Lower lobe of right lung (tissue), 2 donors: ENCODE data around the gene ZNF490. TPM values are rescaled to one million over a fixed set of nuclear protein-coding genes. Genes with fewer than 3 reads are reported as not detected.

Source experiments
- ATAC-seq, 2 donors: fragments of 200-7000 bp; cut with Tn5 transposase; one replicate each; pipeline ENCODE4 v1.9.1; 2020 to 2022; ENCODE audit warnings: mild to moderate bottlenecking in 2 of 2, moderate library complexity in 2 of 2
- DNase-seq: peaks from one replicate; pipeline ENCODE4 v3.0.0-alpha.2; 2020
- H3K27ac ChIP-seq: fragments of 200-600 bp; one replicate; pipeline ENCODE4 v1.8.0; 2022
- H3K27me3 ChIP-seq: fragments of 200-600 bp; one replicate; pipeline ENCODE4 v1.8.0; 2022; ENCODE audit warnings: low read depth
- H3K36me3 ChIP-seq: fragments of 200-600 bp; one replicate; pipeline ENCODE4 v1.8.0; 2022; ENCODE audit warnings: mild to moderate bottlenecking
- H3K4me1 ChIP-seq: fragments of 200-600 bp; one replicate; pipeline ENCODE4 v1.8.0; 2022
- H3K4me3 ChIP-seq: fragments of 200-600 bp; one replicate; pipeline ENCODE4 v1.8.0; 2022; ENCODE audit warnings: mild to moderate bottlenecking
- H3K9me3 ChIP-seq: fragments of 200-600 bp; one replicate; pipeline ENCODE4 v1.8.0; 2022
- intact Hi-C: fragments of 100-400 bp; cut with DNase I; formaldehyde crosslinking; loops from one replicate; pipeline ENCODE4 v1.11.0; 2022
- total RNA-seq: library from RNA; stranded (reverse); fragmentation: NEBNext Ultra II Directional; extraction: Animal tissue kit (Norgen Biotek cat#: 25700); gene quantifications from one replicate; pipeline ENCODE4 v1.2.1, GENCODE V29; 2021
- TF ChIP-seq, protein P1 (sequence below): fragments of 200-600 bp; IDR thresholded peaks from one replicate; pipeline ENCODE4 v1.8.0; 2022; ENCODE audit warnings: antibody characterized with exemption, mild to moderate bottlenecking
- donor health status: DM: no; HTN: yes; CAD: no; lungs with severe emphysema.

Gene ZNF490
- total RNA-seq, 1 donor from 2014 or later = 10.3 TPM

- peaks cover 25% of the 10 kb centered on the region for H3K4me1 ChIP-seq
- no peaks in the 10 kb centered on the region for H3K27me3 ChIP-seq
- DNase-seq (no peak), ATAC-seq (peak; percentile 15 to 50)
- intact Hi-C loops = no loop called here
- peaks cover 32% of the 10 kb centered on the region for H3K36me3 ChIP-seq
- TF ChIP-seq, protein P1, sequence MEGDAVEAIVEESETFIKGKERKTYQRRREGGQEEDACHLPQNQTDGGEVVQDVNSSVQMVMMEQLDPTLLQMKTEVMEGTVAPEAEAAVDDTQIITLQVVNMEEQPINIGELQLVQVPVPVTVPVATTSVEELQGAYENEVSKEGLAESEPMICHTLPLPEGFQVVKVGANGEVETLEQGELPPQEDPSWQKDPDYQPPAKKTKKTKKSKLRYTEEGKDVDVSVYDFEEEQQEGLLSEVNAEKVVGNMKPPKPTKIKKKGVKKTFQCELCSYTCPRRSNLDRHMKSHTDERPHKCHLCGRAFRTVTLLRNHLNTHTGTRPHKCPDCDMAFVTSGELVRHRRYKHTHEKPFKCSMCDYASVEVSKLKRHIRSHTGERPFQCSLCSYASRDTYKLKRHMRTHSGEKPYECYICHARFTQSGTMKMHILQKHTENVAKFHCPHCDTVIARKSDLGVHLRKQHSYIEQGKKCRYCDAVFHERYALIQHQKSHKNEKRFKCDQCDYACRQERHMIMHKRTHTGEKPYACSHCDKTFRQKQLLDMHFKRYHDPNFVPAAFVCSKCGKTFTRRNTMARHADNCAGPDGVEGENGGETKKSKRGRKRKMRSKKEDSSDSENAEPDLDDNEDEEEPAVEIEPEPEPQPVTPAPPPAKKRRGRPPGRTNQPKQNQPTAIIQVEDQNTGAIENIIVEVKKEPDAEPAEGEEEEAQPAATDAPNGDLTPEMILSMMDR = no peak
- H3K4me3 ChIP-seq = no peak overlapping the region
- peaks cover 5% of the 10 kb centered on the region for H3K9me3 ChIP-seq
- no peak overlapping the region for H3K27ac ChIP-seq
Observed at GRCh38 chr19:12543855-12544254, 66.8 kb downstream of the ZNF490 start.

Other genes starting within 250 kb of the ZNF490 start
- 2.5 TPM for gene ZNF442, start 245.1 kb downstream of the ZNF490 start, total RNA-seq
- gene ZNF799, start 209.5 kb downstream of the ZNF490 start, total RNA-seq = 6.5 TPM
- gene ZNF443, start 169.8 kb downstream of the ZNF490 start, total RNA-seq = 3.3 TPM
- 3.9 TPM for gene ZNF709, start 126.0 kb downstream of the ZNF490 start, total RNA-seq
- gene ZNF564, start 59.3 kb downstream of the ZNF490 start, total RNA-seq = 15.4 TPM
- gene ZNF791, start 107 bp upstream of the ZNF490 start, total RNA-seq = 27.2 TPM
- gene MAN2B1, start 55.9 kb upstream of the ZNF490 start, total RNA-seq = 251 TPM
- 8.6 TPM for gene WDR83, start 56.0 kb upstream of the ZNF490 start, total RNA-seq
- gene DHPS, start 71.1 kb upstream of the ZNF490 start, total RNA-seq = 77.0 TPM
- gene GNG14, start 77.2 kb upstream of the ZNF490 start, total RNA-seq = not detected
- 6.0 TPM for gene FBXW9, start 85.8 kb upstream of the ZNF490 start, total RNA-seq
- gene TNPO2, start 113.1 kb upstream of the ZNF490 start, total RNA-seq = 42.7 TPM
- gene TRIR, start 123.9 kb upstream of the ZNF490 start, total RNA-seq = 154 TPM
- gene GET3, start 126.7 kb upstream of the ZNF490 start, total RNA-seq = 57.5 TPM
- not detected for gene BEST2, start 141.0 kb upstream of the ZNF490 start, total RNA-seq
- 57.5 TPM for gene HOOK2, start 164.7 kb upstream of the ZNF490 start, total RNA-seq
- 131 TPM for gene JUNB, start 180.7 kb upstream of the ZNF490 start, total RNA-seq
- 101 TPM for gene PRDX2, start 191.0 kb upstream of the ZNF490 start, total RNA-seq
- 1.5 TPM for gene THSD8, start 191.3 kb upstream of the ZNF490 start, total RNA-seq
- gene RNASEH2A, start 195.8 kb upstream of the ZNF490 start, total RNA-seq = 10.9 TPM
- gene RTBDN, start 223.8 kb upstream of the ZNF490 start, total RNA-seq = not detected
- 0.15 TPM for gene MAST1, start 227.7 kb upstream of the ZNF490 start, total RNA-seq